AG10803 (cell line): ENCODE measurements around the gene GINS3.

ENCODE experiments used
- DNase-seq: peaks from one replicate; pipeline ENCODE4 v3.0.0; 2010; ENCODE audit warnings: low read depth
- H3K4me3 ChIP-seq: 2 replicates; pipeline ENCODE4 v1.5.1; 2011; ENCODE audit warnings: mild to moderate bottlenecking, low read length, control low read depth
- TF ChIP-seq, protein P1 (sequence below): conservative IDR thresholded peaks from 2 replicates; pipeline ENCODE4 v1.5.1; 2011; ENCODE audit warnings: mild to moderate bottlenecking, low read length, control low read depth, inconsistent platforms

Gene GINS3

DNA sequence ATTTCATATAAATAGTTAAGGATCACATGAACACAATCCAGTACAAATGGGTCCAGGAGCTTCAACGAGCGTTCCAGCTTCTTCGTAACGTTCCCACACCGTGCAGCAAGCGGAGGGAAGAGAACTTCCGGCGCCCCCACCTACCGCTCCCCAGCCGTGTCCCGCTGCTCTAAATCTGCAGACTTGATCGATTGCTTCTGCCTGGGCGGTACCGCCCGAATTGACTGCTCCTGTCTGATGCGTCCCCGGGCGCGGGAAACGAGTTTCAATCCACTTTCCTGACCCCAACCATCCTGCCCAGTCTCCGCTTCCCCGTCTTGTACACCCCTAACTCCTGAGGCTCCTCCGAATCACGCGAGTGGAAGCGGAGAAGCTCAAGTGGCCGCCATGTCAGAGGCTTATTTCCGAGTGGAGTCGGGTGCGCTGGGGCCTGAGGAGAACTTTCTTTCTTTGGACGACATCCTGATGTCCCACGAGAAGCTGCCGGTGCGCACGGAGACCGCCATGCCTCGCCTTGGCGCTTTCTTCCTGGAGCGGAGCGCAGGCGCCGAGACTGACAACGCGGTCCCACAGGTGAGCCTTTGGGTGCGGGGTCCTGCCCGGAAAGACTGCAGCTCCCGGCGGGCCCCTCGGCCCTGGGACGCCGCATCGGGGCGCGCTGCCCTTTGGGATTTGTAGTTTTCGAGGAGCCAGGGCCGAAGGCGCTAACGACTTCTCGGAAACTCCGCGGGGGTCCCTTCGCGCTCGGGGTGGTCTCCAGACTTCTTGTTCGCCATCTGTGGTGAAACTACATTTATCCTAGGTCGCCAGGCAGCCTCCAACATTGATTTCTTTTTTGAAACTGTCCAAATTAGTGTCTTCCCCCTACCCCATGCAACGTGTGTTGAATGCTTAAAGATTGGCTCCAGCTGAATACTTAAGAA, at the start of gene GINS3:
GINS3 (plus strand) TSS at position 257 of the 923 bp plus-strand sequence; CDS start at position 388, 131 bp downstream.
- peak within 1 kb of the TSS; percentile 78 for H3K4me3 ChIP-seq
- TF ChIP-seq, protein P1, sequence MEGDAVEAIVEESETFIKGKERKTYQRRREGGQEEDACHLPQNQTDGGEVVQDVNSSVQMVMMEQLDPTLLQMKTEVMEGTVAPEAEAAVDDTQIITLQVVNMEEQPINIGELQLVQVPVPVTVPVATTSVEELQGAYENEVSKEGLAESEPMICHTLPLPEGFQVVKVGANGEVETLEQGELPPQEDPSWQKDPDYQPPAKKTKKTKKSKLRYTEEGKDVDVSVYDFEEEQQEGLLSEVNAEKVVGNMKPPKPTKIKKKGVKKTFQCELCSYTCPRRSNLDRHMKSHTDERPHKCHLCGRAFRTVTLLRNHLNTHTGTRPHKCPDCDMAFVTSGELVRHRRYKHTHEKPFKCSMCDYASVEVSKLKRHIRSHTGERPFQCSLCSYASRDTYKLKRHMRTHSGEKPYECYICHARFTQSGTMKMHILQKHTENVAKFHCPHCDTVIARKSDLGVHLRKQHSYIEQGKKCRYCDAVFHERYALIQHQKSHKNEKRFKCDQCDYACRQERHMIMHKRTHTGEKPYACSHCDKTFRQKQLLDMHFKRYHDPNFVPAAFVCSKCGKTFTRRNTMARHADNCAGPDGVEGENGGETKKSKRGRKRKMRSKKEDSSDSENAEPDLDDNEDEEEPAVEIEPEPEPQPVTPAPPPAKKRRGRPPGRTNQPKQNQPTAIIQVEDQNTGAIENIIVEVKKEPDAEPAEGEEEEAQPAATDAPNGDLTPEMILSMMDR = no peak

DNA sequence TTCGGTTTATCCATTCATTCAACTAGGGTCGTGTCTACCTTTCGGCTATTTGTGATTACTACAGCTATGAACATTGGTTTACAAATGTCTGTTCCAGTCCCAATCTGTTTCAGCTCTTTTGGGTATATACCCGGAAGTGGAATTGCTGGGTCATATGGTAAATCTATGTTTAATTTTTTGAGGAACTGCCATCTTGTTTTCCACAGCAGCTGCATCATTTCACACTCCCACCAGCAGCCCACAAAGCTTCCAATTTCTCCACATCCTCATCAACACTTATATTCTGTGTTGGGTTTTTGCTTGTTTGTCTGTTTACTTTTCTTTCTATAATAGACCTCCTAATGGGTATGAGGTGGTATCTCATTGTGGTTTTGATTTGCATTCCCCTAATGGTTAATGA, 48.7 kb upstream of the GINS3 start:
- no peak for DNase-seq
- TF ChIP-seq, protein P1 = no peak
- no peak overlapping the region for H3K4me3 ChIP-seq

More for the DNA sequence above, at the start of gene GINS3:
- DNase-seq = peak; percentile 93

DNA sequence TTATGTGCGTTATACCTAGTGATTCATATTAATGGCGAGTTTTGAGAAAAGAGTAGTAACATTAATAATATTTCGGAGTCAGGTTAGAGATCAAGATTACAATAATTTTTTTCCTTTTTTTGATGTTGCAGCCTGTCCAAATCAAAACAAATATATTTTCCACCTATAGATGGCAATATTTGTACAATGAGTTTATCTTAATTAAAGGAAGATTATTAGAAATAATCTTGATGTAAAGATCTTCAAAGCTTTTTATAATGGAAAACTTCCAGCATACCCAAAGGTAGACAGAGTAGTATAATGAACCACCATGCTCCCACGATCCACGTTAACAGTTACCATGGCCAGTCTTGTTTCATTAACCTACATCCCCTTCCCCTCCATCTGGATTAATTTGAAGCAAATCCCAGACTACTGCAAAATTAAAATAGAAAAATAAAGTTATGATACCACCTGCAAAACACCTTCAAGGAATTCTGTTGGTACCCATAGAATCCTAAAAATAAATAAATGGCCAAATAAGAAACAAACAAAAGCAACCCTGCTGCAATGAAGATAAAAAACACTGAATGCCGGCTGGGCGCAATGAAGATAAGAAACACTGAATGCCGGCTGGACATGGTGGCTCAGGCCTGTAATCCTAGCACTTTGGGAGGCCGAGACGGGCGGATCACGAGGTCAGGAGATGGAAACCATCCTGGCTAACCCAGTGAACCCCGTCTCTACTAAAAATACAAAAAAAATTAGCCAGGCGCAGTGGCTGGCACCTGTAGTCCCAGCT, 46.5 kb upstream of the GINS3 start:
- DNase-seq = no peak
- H3K4me3 ChIP-seq = no peak overlapping the region
- TF ChIP-seq, protein P1 = peak; percentile 33

DNA sequence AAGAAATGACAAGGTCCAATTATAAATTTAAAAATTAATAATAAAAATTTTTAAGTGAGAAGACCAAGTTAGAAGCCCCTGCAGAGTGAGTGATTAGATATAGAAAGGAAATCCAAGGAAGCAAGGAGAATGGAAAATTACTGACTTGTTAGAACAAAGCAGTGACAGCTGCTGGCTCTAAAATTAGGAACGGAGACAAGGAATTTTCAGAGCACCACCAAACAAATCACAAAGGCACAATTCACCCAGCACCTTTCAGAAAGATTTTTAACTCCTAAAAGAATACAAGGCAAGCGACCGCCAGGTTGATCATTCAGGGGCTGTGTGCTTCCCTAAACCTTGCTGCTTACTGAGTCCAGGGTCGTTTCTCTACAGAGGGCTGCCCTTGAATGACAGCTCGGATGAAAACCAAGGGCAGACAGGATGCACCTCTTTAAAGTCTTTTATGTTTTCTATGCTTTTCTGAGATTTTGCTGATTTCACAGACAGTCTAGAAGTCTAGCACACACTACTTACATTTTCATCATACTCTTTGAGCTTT, 45.4 kb upstream of the GINS3 start:
- H3K4me3 ChIP-seq = no peak overlapping the region
- DNase-seq = no peak
- TF ChIP-seq, protein P1 = no peak

DNA sequence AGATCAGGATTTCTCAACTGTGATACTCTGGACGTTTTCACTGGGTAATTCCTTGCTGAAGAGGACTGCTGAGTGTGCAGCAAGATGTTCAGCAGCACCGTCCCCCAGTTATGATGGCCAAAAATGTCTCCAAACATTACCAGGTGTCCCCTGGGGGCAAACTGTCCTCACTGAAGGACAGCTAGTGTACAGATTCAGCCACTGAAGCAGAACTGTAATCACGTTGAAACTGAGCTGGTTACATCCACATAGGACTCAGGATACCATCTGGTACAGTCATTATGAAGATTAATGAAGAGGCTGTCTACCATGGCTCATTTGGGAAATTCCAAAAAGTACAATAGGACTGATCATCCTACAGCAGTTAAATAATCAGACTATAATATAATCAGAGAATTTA, 43.3 kb upstream of the GINS3 start:
- TF ChIP-seq, protein P1 = no peak
- no peak overlapping the region for H3K4me3 ChIP-seq
- no peak for DNase-seq

DNA sequence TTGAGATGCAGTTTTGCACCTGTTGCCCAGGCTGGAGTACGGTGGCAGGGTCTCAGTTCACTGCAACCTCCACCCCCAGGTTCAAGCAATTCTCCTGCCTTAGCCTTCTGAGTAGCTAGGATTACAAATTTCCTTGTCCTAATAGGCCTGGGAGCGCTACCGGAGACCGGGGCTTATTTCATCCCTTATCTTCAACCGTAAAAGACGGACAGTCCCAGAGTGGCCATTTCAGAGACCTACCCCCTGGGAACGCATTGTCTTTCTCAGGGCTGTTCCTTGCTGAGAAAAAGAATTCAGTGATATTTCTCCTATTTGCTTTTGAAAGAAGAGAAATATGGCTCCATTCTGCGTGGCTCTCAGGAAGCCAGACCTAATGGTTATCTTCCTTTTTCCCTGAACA, 39.6 kb upstream of the GINS3 start:
- no peak overlapping the region for H3K4me3 ChIP-seq
- DNase-seq = no peak
- TF ChIP-seq, protein P1 = no peak
